Fibroblast of skin of left biceps (primary cell): ENCODE measurements around the gene DDRGK1.
"Not testable (repeated sequence)": the region's sequence is repeated elsewhere in the genome, so short reads cannot be mapped to it uniquely, and the experiment has no call there.

ENCODE experiments used
- DNase-seq, 2 experiments: peaks; one replicate each; pipeline ENCODE4 v3.0.0-alpha.2; 2013; ENCODE audit warnings: low read depth in 2 of 2

DDRGK1 gene

DNA sequence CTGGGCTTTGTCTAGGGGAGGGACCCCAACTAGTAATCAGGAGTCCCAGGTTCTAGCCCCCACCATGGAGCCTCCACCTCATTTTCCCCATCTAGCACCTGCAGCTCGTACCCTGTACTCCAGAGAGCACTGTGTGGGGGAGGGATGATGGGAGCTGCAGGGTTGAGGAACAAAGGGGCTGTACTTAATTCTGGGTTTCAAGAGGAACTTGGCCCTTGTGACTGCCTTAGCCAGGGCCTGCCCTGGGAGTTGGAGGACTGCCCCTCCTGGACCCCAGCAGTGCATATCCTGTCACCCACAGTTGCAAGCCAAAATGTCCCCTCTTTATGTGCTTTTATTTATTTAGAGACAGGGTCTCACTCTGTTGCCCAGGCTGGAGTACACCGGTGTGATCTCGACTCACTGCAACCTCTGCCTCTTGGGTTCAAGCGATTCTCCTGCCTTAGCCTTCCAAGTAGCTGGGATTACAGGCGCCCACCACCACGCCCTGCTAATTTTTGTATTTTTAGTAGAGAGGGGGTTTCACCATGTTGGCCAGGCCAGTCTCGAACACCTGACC lies 11.0 kb upstream of the DDRGK1 start:
- DNase-seq: not testable (repeated sequence)

DNA sequence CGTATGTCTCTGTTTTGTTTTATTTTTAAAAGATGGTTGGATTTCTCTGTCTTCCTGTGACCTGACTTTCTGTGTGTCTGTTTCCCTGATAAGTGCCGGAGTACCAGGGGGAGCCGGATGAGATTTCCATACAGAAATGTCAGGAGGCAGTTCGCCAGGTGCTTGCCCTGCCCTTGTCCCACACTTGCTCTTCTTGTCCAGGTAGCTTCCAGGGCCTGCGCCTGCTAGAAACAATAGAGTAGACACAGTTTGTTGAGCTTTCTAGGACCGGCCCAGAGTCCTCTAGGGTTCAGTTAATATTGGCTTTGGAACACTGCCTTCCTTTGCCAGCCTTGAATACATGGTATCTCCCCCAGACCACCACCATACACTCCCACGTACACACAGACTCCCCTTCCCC lies 8.7 kb upstream of the DDRGK1 start:
- no peak for DNase-seq

DNA sequence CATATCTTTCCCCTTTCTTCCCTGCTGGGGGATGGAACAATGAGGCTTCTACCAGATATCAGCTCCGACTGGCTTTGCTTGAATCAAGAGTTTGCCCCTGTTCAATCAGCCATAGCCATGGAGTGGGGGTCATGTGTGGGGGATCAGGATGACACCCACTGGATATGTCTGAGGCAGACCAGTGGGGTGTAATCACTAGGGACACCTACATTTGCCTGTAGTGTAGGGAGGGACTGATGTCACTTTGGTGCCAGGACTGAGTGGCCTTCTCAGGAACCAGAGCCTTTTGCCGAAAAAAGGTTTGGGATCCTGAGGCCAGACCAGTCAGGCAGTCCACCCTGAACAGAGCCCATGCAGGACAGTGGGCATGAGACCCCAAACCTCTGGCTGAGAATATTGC lies 5.9 kb upstream of the DDRGK1 start:
- DNase-seq: no peak

GRCh38 chr20:3209946-3210317 lies 5.5 kb upstream of the DDRGK1 start:
- DNase-seq: no peak

- no peak for DNase-seq
Observed at GRCh38 chr20:3209257-3209945, 4.9 kb upstream of the DDRGK1 start, which contains the start of gene ITPA. Gene ITPA, plus strand, starts transcription at chr20:3209498. Its CDS starts 54 bp downstream, at chr20:3209552.

- DNase-seq: no peak
Observed at GRCh38 chr20:3208786-3209256, 4.3 kb upstream of the DDRGK1 start.

DNA sequence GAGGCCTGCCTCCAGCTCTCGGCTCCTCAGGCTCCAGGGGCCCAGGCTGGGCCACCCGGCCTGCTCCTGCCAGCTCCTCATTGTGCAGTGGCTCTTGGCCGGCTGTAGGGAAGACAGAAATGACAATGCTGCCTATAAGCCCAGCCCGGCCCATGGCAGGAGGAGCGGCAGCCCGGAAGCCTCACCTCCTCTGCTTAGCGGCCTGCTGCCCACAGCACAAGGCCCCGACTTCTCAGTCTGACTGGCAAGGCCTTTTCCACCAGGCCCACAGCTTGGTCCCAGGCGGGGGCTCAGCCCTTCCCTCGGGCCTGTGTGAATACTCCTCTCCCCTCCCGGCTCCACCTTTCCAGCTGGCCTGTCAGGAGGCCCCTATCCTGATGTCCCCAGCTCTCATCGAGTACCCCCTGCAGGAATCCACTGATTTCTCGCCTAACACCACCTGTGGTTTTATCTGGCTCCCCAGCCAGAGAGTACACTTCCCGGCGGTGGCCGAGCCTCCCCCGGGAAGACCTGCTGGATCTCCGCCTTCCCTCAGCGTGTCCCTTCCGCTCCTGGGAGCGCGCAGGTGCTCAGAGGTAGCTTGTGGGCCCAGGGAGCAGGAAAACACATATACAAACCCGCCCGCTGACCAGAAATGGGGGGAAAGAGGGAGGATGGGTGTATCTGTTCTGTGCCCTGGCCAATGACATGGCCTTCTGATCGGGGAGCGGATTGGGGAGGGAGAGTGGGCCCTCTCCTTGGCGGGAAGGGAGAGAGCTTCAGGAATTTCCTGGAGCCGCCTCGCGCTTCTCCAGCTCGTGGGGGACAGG lies 963 bp downstream of the DDRGK1 start:
- no peak for DNase-seq

- no peak for DNase-seq
Observed at GRCh38 chr20:3202965-3203314, 1.5 kb downstream of the DDRGK1 start.

GRCh38 chr20:3199976-3200755 lies 4.3 kb downstream of the DDRGK1 start:
- no peak for DNase-seq

GRCh38 chr20:3199206-3199605 lies 5.3 kb downstream of the DDRGK1 start:
- no peak for DNase-seq

DNA sequence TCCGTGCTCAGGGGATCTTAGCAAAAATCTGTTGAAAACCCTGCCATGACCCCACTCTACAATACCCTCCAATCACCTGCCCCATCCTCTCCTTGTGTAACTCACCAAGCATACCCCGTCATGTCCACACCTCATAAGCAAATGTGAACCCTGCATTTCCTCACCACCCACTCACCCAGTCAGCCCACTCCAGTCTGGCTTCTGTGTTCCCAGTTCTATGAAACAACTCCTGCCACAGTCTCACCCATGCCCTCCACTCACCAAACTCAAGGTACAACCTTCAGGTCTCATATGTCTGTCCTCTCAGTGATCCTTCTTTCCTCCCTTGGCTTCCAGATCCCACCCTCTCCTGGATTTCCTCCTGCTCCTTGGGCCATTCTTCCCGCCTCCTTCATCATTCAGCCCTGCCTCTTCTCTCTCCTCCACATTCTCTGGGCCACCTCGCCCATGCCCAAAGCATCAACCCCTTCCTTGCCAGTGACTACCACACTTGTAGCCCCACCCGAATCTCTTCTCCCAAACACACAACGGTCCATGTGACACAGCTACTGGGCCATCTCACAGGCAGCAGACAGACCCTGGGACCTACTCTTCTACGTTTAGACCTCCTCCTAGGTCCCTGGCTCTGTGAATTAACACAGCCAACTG lies 8.8 kb downstream of the DDRGK1 start:
- DNase-seq: no peak

GRCh38 chr20:3194617-3195280 lies 9.7 kb downstream of the DDRGK1 start:
- no peak for DNase-seq

GRCh38 chr20:3193806-3194616 lies 10.5 kb downstream of the DDRGK1 start:
- no peak for DNase-seq

DNA sequence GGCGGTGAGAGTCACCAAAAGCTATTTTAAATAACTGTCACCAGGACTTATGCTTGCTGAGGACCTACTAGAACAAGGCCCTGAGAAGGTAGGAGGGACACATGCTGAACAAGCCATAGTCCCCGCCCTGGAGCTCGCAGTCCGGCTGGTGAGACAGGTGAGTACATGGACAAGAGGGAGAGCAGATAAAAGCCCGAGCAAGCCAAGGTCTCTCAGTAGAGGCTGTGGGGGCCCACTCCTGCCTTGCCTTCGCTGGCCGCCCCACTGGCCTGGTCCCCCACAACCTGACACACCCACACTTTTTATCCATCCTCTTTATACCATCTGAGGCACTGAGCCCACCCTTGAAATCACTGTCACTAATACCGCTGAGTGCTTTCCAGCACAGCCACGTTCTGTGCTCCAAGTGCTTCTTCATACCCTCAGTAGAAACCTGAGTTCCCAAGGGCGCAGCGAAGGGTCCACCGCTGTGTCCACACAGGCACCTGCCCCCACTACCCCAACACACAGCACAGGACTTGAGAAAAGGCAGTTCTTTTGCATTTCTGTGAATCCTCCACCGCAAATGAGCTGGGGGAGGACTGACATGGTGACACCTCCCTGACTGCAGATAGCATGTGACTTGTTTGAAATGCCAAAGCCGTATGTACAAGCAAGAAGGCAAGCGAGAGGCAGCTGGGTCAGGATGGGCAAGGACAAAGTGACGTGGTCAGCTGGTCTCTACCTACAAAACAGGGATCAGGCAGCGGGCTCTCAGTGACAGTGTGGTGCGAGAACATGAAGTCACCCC lies 12.1 kb downstream of the DDRGK1 start:
- no peak for DNase-seq

GRCh38 chr20:3190681-3191111 lies 13.8 kb downstream of the DDRGK1 start:
- no peak for DNase-seq

- no peak for DNase-seq
Observed at GRCh38 chr20:3189561-3190131, 14.8 kb downstream of the DDRGK1 start.

DNA sequence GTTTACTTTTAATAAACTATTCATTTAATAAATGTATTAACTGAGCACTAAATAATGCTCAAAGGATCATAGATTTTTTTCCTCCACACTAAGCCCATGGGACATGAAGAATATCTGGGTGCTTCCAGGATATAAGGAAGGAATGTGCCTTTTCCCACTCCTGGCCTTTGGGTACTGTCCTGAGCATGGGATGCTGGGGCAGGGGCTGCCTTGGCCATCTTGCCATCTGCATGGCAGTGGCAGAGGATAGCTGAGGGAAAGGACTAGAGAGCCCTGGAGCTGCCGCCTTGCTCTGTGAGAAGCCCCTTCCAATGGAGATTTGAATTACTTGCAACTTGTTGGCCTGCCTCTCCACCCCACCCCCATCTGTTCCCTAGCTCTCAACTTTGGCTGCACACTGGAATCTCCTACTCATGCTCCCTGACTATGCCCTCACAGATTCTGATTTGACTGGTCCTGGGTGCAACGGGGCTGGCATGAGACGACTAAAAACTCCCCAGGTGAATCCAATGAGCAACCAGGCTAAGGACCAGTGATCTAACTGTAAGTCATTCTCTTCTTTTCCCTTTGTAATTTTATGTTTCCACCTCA lies 15.6 kb downstream of the DDRGK1 start:
- no peak for DNase-seq

DNA sequence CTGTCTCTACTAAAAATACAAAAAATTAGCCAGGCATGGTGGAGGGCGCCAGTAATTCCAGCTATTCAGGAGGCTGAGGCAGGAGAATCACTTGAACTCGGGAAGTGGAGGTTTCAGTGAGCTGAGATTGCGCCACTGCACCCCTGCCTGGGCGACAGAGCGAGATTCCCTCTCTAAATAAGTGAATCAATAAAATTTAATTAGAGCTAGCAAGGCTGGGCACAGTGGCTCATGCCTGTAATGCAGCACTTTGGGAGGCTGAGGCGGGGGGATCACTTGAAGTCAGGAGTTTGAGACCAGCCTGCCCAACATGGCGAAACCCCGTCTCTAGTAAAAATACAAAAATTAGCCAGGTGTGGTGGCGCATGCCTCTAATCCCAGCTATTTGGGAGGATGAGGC lies 16.6 kb downstream of the DDRGK1 start:
- not testable (repeated sequence) for DNase-seq
